ENCODE measurements around the gene DDX10.

DNA sequence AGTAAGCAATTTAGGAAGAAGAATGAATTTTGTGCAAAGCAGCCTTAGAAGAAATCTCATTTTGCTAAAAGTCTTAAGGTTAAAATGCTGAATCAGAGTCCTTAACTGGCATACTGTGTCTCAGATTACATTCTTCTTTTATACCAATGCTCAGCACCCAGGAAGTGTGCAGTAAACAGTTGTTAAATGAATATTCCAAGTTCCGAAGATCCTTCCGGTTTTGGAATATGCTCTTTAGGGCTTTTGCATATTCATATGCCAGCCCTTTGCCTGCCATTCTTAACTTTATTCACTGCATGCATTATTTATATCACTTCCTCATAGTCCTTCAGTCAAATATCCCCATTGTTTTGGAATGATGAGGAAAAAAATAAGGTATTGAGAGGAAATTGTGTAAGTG is 242.0 kb downstream of the DDX10 start:
- TF ChIP-seq POLR2A (IDR thresholded peaks at IDR 0.05) (no peak), CTCF (IDR thresholded peaks at IDR 0.05) (no peak)
